Suprapubic skin (tissue), 3 donors: Measurements from ENCODE around the gene GEMIN5.

Experiments used
- EP300 ChIP-seq: sonication (generic); formaldehyde crosslinking; IDR thresholded peaks from one replicate; pipeline ENCODE4 v1.6.1; 2017; ENCODE audit warnings: antibody characterized with exemption
- POLR2A ChIP-seq, 2 donors: fragments of 450-650 bp; IDR thresholded peaks; one replicate each; pipeline ENCODE4 v1.6.1; 2017; ENCODE audit warnings: antibody characterized with exemption in 2 of 2, mild to moderate bottlenecking in 2 of 2, moderate library complexity in 2 of 2
- TF ChIP-seq, protein P1 (sequence below), 2 donors: fragments of 200-600 bp in 1 of 2; fragments of 450-650 bp in 1 of 2; sonication (generic) in 1 of 2; IDR thresholded peaks; one replicate each; pipeline ENCODE4 v1.5.1; 2016 to 2019; ENCODE audit warnings: antibody characterized with exemption in 2 of 2, mild to moderate bottlenecking in 1 of 2, moderate library complexity in 1 of 2

DNA sequence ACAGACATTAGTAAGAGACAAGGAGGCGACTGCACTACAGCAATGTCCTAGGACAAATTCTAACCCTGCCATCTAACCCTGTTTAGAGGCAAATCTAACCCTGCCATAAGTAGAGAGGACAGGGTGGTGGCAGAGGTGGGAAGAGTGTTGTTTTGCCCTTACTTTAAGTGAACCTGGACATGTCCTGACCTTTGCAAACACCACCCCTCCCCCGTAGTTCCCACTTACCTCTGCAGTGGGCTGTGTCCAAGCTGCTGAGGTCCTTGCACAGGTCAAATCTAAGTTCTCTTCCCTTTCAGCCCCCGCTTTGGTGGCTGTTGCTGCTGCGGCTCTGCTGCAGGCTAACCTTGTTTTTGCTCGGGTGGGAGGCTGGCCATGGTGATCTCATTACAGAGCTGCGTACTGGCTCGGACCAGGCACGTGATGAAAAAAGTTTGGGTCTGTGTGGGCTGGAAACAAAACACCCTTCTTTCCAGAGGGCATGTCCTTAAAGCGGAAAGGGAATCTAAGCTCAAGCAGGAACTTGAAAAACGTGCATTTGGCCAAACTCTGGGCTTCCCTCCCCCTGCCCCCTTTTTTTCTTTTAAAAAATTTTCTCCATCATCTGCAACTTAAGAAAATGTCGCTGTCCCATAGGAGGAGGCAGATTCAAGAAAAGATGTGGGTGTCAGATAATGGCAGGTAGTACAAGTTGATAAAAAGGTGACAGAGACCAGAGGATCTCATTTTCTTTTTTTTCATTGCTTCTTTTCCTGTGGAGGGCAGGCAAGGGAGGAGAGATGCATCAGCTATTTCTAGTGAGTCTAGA, 87.6 kb downstream of the GEMIN5 start, which contains the start of gene FAXDC2:
- TF ChIP-seq, protein P1, sequence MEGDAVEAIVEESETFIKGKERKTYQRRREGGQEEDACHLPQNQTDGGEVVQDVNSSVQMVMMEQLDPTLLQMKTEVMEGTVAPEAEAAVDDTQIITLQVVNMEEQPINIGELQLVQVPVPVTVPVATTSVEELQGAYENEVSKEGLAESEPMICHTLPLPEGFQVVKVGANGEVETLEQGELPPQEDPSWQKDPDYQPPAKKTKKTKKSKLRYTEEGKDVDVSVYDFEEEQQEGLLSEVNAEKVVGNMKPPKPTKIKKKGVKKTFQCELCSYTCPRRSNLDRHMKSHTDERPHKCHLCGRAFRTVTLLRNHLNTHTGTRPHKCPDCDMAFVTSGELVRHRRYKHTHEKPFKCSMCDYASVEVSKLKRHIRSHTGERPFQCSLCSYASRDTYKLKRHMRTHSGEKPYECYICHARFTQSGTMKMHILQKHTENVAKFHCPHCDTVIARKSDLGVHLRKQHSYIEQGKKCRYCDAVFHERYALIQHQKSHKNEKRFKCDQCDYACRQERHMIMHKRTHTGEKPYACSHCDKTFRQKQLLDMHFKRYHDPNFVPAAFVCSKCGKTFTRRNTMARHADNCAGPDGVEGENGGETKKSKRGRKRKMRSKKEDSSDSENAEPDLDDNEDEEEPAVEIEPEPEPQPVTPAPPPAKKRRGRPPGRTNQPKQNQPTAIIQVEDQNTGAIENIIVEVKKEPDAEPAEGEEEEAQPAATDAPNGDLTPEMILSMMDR (IDR thresholded peaks at IDR 0.05), result no peak
- TF ChIP-seq POLR2A (IDR thresholded peaks at IDR 0.05) (no peak), EP300 (no peak)
